IPS-15b (cell line): ENCODE data around the gene DGKG.

Source experiments
- H3K27me3 ChIP-seq: one replicate; pipeline ENCODE4 v1.6.1; 2013; ENCODE audit warnings: low read length; ENCODE audit not compliant: control insufficient read depth, insufficient read depth
- H3K36me3 ChIP-seq: one replicate; pipeline ENCODE4 v1.6.1; 2013; ENCODE audit warnings: low read length; ENCODE audit not compliant: control insufficient read depth, insufficient read depth
- H3K4me1 ChIP-seq: one replicate; pipeline ENCODE4 v1.6.1; 2013; ENCODE audit warnings: mild to moderate bottlenecking, low read length; ENCODE audit not compliant: control insufficient read depth, insufficient read depth
- H3K4me3 ChIP-seq: one replicate; pipeline ENCODE4 v1.5.1; 2013; ENCODE audit warnings: low read depth, low read length
- H3K9ac ChIP-seq: one replicate; pipeline ENCODE4 v1.6.1; 2013; ENCODE audit warnings: low read depth, mild to moderate bottlenecking, low read length
- H3K9me3 ChIP-seq: one replicate; pipeline ENCODE4 v1.6.1; 2013; ENCODE audit warnings: mild to moderate bottlenecking, low read length; ENCODE audit not compliant: control insufficient read depth, insufficient read depth

Gene DGKG

DNA sequence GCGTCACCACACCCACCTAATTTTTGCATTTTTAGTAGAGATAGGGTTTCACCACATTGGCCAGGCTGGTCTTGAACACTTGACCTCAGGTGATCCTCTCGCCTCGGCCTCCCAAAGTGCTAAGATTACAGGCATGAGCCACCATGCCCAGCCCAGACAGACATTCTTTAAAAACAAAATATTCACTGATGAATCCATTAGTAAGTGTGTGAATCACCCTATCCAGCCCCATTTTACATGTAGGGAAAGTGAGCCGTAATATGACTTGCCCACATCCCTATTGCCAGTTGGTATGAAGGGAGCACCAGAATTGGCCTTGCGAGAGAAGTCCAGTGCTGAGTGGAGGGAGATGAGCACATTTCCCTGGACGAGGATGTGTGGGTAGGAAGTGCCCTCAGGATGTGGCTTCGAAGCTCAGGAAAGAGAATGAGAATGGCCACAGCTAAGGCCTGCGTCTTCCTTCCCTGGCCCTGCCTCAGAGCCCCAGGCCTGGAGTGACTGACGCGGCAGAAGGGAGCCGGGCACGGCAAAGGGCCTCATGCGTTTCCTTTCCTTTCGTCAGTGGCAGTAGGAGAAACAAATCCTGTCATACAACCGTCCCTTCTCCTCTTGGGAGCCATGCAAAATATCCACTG, 224.9 kb downstream of the DGKG start:
- Histone ChIP-seq H3K36me3 (no peaks in the 10 kb centered on the region), H3K4me3 (no peak overlapping the region), H3K9me3 (no peaks in the 10 kb centered on the region), H3K27me3 (peaks cover 21% of the 10 kb centered on the region), H3K4me1 (no peaks in the 10 kb centered on the region), H3K9ac (no peak overlapping the region)

DNA sequence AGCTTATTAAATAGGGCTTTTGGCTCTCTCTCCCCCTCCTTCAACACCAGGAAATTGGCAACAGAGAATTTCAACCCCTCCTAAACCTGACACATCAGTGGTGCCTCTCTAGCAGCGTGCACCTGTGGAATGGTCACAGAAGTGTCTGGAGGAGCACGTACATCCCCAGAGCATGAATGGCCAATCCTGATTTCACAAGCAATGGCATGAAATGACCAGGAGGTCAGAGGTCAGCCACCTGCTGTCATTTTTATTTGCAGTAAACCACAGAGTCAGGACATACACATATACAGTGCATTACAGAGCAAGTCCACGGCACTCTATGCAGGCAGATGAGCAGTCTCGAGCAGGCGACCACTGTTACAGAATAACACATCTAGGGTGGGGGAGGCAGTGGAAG, 228.1 kb downstream of the DGKG start:
- no peak overlapping the region for H3K9ac ChIP-seq
- H3K9me3 ChIP-seq: no peaks in the 10 kb centered on the region
- no peaks in the 10 kb centered on the region for H3K4me1 ChIP-seq
- no peak overlapping the region for H3K4me3 ChIP-seq
- H3K27me3 ChIP-seq: peaks cover 34% of the 10 kb centered on the region
- H3K36me3 ChIP-seq: no peaks in the 10 kb centered on the region

DNA sequence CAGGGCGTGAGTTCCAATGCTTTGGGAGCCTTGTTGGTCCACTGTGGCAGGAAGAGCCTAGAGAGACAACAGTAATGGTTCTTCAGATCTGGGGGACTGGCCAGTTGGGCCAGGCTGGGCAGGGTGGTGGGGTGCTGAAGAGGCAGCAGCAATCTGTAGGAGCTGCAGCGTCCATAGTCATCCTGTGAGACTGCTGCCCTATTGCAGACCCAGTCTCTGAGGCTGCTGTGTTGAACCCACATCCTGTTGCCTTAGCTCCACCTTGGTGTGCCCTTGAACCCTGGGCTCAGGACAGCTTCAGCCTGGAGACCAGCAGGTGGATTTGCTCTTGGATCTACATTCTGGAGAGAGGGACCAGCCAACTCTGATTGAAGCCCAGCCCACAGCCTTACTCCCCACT, 229.5 kb downstream of the DGKG start:
- Histone ChIP-seq H3K4me1 (peaks cover 5% of the 10 kb centered on the region), H3K9ac (no peak overlapping the region), H3K36me3 (no peaks in the 10 kb centered on the region), H3K27me3 (peaks cover 34% of the 10 kb centered on the region), H3K9me3 (no peaks in the 10 kb centered on the region), H3K4me3 (no peak overlapping the region)

DNA sequence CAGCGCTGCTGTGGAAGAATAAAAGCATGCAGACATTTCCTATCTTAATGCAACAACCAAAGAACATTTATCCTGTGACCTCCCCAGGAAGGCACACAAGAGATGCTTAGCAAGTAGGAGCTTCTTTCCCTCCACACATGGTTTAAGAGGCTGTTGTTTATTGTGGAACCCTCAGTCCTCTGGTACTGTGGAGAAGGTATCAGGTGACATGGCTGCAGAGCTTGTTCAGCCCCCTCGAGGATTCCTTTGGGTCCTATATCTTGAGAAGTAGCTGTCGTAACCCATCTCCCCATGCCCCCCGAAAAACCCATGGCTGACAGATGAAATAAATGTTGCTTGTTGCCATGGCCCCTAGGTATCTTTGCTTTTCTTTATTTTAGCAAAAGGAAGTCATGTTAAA, 232.8 kb downstream of the DGKG start:
- Histone ChIP-seq H3K27me3 (peaks cover 25% of the 10 kb centered on the region), H3K36me3 (no peaks in the 10 kb centered on the region), H3K4me3 (no peak overlapping the region)

DNA sequence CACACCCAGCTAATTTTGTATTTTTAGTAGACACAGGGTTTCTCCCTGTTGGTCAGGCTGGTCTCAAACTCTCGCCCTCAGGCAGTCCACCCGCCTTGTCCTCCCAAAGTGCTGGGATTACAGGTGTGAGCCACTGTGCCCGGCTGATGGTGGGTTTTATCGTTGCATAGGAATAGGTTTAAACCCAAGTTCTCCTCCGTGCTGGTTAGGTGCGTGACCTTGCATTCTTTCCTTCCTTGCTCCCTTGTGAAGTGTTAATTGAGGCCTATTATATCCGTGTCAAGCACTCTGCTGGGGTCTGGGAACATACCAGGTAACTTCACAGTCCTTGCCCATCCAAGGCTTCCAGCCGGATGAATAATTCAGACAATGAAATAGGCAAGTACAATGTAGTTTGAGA, 233.9 kb downstream of the DGKG start:
- H3K27me3 ChIP-seq: peaks cover 25% of the 10 kb centered on the region
- no peak overlapping the region for H3K9ac ChIP-seq
- H3K4me1 ChIP-seq: peaks cover 5% of the 10 kb centered on the region
- H3K4me3 ChIP-seq: no peak overlapping the region
- H3K9me3 ChIP-seq: no peaks in the 10 kb centered on the region
- H3K36me3 ChIP-seq: no peaks in the 10 kb centered on the region

More for the DNA sequence above, 232.8 kb downstream of the DGKG start:
- no peaks in the 10 kb centered on the region for H3K9me3 ChIP-seq
- peaks cover 5% of the 10 kb centered on the region for H3K4me1 ChIP-seq
- no peak overlapping the region for H3K9ac ChIP-seq

DNA sequence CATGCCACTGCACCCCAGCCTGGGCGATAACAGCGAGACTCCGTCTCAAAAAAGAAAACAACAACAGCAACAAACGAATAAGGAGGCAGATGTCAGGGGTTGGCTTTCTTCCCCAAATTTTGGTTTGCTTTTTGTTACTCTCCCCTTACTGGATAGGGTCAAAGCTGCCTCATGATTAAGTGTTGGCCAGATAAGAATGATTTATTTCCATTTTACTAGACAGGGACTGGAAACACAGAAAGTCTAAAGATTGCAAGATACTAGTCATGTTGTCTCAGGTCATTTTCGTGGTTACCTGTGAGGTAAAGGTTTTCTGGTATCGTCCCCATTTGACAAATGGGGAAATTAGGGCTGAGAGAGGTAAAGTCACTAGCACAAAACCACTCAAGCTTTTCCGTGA, 234.6 kb downstream of the DGKG start:
- H3K4me1 ChIP-seq: peaks cover 5% of the 10 kb centered on the region
- H3K27me3 ChIP-seq: peaks cover 25% of the 10 kb centered on the region
- H3K36me3 ChIP-seq: no peaks in the 10 kb centered on the region
- no peaks in the 10 kb centered on the region for H3K9me3 ChIP-seq
- H3K9ac ChIP-seq: no peak overlapping the region
- no peak overlapping the region for H3K4me3 ChIP-seq

DNA sequence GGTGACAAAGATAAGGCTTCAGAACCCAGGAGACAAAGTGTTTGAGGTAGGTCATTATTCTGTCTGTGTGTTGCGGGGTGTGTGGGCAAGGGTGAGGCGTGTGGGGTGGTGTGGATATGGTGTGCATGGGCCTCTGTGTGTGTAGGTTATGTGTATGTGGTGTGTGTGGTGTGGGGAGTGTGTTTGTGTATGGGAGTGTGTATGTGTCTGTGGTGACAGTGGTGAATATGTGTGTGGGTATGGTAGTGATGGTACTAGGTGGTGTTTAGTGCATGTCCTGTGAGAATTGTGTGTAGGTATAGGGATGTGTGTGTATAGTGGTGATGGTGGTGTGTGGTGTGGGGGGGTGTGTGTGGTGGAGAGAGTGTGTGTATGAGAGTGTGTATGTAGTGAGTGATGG, 236.9 kb downstream of the DGKG start:
- H3K9me3 ChIP-seq: no peaks in the 10 kb centered on the region
- H3K4me1 ChIP-seq: peaks cover 10% of the 10 kb centered on the region
- no peaks in the 10 kb centered on the region for H3K36me3 ChIP-seq
- no peak overlapping the region for H3K9ac ChIP-seq
- H3K4me3 ChIP-seq: no peak overlapping the region
- peaks cover 24% of the 10 kb centered on the region for H3K27me3 ChIP-seq

DNA sequence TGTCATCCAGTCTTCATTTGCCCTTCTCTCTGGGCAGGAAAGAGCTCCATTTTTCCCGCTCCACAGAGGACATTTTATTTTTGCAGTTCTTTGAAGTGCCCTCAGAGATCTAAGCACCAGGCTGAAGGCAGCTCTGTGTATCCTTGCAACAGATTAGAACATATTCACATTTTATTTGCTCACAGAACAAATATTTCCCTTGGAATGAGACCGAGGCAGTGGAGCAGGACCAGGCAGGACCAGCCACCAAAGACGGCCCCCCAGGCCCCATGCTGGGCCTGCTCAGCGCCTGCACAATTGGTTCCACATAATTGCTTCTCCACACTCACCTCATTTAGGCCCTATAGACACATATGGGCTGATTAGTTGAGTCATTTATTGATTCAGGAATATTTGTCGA, 237.4 kb downstream of the DGKG start:
- Histone ChIP-seq H3K36me3 (no peaks in the 10 kb centered on the region), H3K27me3 (peaks cover 29% of the 10 kb centered on the region), H3K4me3 (no peak overlapping the region), H3K9ac (no peak overlapping the region), H3K9me3 (no peaks in the 10 kb centered on the region), H3K4me1 (peaks cover 13% of the 10 kb centered on the region)

DNA sequence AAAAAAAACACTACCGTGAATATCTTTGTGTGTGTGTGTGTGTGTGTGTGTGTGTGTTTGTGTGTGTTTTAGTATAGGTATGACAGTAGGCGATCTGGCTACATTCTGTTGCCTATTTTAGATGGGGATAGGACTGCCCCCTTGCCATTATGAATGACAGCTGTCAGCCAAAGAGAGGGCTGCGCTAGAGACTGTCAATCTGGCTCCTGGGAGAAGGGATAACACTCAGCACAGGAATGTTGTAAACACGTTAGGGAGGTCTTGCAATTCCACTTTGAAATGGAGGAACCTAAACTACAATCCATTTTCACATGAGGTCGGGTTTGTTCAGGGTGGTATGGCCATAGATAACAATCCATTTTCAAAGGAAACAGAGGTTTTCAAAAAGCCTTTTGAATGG, 239.0 kb downstream of the DGKG start:
- Histone ChIP-seq H3K4me3 (no peak overlapping the region), H3K36me3 (no peaks in the 10 kb centered on the region), H3K9ac (no peak overlapping the region), H3K27me3 (peaks cover 42% of the 10 kb centered on the region), H3K9me3 (no peaks in the 10 kb centered on the region), H3K4me1 (peaks cover 12% of the 10 kb centered on the region)

DNA sequence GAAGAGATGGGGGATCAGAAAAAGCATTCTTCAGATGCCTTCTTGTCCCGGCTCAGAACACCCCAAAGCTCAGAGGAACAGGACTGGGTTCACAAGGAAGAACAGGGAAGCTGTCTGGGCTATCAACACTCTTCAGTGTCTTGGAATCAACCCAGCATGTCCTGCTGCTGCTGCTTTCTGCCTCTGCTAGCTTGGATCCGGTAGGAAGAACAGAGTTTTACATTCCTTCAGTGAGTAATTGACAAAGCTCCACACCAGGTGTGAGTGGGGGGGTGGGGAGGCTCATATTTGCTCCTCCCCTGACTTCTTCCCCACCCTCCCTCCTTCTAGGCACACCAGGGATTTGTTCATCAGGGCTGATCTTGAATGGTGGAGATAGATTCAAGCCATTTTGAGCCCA, 240.1 kb downstream of the DGKG start:
- H3K9ac ChIP-seq: no peak overlapping the region

DNA sequence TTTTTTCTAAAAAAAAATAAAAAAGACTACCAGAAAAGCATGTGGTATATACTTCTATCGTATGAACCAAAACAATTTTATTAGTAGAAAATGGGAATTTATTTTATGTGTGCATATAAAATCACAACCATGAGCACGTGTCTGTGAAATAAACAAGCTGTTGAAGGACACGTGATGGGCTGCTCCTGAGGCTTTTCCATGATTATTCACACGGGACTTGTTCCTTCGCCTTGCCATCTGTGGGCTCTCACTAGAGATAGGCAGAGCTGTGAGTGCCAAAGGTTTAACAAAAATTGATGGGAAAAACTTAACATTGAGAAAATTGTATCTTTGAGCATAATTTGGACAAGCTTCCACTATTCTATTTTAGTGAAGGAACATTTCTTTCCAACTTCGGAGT, 240.8 kb downstream of the DGKG start:
- Histone ChIP-seq H3K9ac (no peak overlapping the region), H3K4me3 (no peak overlapping the region), H3K27me3 (peaks cover 55% of the 10 kb centered on the region), H3K9me3 (no peaks in the 10 kb centered on the region), H3K36me3 (no peaks in the 10 kb centered on the region), H3K4me1 (peaks cover 12% of the 10 kb centered on the region)

More for the DNA sequence above, 240.1 kb downstream of the DGKG start:
- Histone ChIP-seq H3K4me3 (no peak overlapping the region), H3K9me3 (no peaks in the 10 kb centered on the region), H3K4me1 (peaks cover 12% of the 10 kb centered on the region), H3K36me3 (no peaks in the 10 kb centered on the region), H3K27me3 (peaks cover 48% of the 10 kb centered on the region)

DNA sequence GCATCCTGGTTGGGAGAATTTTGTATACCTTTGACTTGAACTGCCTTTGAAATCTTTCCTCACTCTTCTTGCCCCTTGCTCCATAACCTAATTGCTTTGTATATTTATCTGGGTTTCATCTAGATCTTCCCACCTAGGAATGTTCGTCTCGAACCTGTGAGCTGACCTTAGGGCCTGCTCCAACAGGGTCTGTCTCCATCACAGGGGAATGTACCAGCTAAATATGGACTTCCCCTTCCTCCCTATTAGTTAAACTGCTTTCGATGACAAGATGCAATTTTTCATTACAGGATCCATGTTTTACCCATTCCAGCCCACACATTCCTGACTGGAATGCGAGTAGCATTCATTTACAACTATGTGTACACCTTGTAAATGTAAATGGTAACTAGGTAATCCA, 242.5 kb downstream of the DGKG start:
- H3K4me1 ChIP-seq: peaks cover 12% of the 10 kb centered on the region
- no peaks in the 10 kb centered on the region for H3K36me3 ChIP-seq
- H3K27me3 ChIP-seq: peaks cover 73% of the 10 kb centered on the region
- H3K9ac ChIP-seq: no peak overlapping the region
- H3K4me3 ChIP-seq: no peak overlapping the region
- no peaks in the 10 kb centered on the region for H3K9me3 ChIP-seq
